8988T (cell line): Measurements from ENCODE around the gene LFNG.
"Not testable (repeated sequence)": the region's sequence is repeated elsewhere in the genome, so short reads cannot be mapped to it uniquely, and the experiment has no call there.

Experiments
- DNase-seq: peaks from one replicate; pipeline ENCODE4 v3.0.0; 2011

Gene LFNG

DNA sequence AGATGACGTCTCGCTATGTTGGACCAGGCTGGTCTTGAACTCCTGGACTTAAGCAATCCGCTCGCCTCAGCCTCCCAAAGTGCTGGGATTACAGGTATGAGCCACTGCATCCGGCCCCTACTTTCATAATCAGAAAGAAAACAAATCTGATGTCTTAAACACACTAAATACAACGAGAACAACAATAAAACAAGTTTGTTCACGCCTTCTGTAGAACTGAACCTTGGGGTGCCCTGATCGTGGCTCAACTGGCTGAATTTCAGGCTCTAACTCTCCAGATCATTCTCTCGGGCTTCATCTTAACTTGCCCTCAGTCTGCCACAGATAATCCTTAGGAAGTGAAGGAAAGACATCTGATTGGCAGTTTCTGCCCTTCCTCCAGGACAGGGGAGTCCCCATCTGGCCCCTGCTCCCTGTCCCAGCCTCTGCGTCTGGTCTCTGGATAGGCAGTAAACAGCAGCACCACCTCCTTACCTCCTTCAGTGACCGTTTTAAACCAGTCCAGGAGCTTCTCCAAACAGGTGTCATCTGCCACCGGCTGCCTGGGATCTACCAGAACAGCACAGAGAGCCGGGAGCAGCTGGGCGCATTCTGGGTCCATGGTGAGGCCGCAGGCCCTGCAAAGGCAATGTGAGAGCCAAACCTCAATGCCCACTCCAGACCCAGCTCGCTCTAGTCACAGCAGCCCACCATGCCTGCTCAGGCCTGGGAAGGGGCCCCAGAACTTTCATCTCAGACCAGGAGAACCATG is 34.4 kb downstream of the LFNG start:
- DNase-seq: no peak

DNA sequence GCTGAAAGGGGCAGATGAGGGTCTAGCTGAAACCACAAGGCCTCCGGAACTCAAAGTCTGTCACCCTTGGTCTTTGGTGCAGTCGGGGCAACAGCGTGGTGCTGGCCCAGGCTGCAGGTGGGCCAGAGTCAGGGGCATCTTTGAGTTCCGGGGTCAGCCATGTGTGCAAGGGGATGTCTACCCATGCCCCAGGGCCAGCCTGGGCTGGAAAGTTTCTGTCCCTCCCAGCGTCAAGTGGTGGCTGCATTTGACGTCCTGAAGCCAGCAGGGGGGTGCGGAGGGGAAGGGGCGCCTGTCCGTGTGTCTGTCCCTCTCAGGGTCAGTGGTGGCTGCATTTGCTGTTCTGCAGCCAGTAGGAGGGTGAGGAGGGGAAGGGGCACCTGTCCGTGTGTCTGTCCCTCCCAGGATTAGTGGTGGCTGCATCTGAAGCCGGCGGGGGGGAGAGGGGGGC is 35.1 kb downstream of the LFNG start:
- no peak for DNase-seq

DNA sequence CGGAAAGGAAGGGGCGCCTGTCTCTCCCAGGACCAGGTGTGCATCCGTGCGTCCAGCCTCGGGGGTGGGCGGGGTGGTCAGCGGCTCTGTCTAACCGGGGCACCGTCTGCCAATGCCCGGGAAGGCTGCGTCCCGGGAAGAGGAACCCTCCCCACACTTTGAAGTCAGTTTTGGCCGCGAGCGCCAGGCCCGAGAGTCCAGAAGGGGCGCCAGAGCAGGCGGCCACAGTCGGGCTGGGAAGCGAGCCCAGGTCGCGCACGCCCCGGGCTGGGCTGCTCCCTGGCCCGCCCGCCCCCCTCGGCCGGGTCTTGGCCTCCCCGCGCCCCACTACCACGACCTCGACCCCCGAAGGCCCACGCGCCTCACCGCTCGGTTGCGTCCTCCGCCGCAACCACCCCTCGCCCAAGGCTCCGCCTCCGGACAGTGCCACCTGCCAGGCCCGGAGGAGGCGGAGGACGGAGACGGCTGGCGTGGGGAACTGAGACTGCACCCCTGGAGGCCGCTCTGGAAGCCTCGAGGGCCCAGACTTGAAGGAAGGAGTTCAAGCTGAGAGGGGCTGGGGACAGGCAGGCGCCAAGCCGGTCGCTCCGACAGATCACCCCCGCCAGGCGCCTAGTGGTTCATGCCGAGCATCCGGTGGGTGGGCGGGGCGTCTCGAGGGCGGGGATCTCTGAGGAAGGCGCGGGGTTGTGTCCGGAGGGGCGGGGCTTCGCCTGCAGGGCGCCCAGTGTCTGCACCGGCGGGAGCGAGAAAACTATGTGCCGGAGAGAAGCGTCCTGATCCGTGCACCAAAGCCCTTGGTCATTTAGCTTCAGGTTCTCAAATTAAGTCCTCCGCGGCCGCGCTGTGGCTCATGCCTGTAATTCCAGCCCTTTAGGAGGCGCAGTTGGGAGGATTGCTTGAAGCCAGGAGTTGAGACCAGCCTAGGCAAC is 35.8 kb downstream of the LFNG start, which contains the start of gene BRAT1:
BRAT1 (minus strand) TSS at position 404 of the 932 bp plus-strand sequence. CDS start 1,093 bp downstream, outside the sequence.
- peak; percentile 82 for DNase-seq

GRCh38 chr7:2558629-2559282 is 39.2 kb downstream of the LFNG start, which contains the start of gene IQCE:
Gene IQCE, plus strand, starts transcription at chr7:2558979. Its CDS starts 203 bp downstream, at chr7:2559182.
- DNase-seq: no peak

GRCh38 chr7:2559283-2559950 is 39.8 kb downstream of the LFNG start:
- DNase-seq: no peak

DNA sequence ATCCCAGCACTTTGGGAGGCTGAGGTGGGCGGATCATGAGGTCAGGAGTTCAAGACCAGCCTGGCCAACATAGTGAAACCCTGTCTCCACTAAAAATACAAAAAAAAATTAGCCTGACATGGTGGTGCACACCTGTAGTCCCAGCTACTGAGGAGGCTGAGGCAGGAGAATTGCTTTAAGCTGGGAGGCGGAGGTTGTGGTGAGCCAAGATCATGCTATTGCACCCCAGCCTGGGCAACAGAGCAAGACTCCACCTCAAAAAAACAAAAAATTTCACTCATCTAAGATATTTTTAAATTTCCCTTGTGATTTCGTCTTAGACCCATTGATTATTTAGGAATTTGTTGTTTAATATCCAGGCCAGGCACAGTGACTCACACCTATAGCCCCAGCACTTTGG is 44.4 kb downstream of the LFNG start:
- not testable (repeated sequence) for DNase-seq

DNA sequence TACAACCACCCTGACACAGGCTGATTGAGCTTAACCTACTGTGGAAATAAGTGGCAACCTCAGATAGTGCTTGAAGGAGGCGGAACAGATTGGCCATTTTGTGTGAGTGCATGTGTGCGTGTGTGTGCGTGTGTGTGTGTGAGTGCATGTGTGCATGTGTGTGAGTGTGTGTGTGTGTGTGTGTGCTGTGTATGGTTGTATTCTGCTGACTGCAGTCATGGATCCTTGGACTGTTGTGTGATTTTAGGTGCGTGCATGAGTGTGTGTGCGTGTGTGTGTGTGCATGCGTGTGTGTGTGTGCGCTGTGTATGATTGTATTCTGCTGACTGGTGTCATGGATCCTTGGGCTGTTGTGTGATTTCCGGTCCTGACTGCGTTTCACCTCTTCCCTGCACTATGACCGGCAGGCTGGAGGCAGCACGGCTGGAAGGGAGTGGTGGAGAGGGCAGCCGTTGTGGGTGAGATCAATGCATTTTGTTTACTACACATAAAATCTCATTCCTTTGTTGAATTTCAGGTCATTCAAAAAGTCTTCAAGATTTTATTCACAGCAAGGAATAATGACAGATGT is 45.5 kb downstream of the LFNG start:
- DNase-seq: no peak

GRCh38 chr7:2566348-2566889 is 46.8 kb downstream of the LFNG start:
- no peak for DNase-seq

DNA sequence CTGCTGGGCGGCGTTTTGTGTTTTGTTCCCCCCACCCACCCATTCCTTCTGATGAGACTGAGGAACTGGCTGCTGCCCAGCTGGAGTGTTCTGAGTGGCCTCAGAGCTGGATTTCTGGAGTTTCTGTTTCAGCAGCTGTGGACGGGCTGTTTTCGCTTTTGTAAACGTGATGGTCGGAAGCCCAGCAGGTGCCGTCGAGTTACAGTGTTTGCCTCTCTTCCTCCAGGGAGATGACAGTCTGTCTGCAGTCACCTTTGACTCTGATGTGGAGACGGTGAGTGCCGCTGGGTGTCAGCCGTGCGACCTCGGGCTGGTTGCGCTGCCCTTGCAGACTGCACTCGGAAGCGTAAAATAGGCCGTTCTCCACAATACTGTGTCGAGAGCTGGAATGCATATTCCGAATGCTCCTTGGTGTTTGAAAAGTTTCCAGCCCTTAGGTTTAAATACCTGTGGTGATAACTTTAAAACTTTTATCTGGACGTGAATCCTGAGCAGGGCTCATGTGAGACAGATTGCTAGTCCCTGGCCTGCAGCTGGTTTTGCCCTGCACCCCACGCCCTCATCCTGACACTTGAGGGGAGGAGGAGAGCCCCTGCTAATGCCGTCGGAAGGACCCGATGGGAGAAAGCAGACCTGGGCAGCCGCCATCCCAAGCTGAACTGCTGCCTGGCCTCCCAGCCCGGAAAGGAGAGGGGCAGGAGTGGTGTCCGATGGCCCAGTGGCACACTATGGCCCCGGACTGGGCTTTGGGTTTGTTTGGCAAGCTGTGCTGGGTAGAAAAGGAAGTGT is 47.5 kb downstream of the LFNG start:
- no peak for DNase-seq

DNA sequence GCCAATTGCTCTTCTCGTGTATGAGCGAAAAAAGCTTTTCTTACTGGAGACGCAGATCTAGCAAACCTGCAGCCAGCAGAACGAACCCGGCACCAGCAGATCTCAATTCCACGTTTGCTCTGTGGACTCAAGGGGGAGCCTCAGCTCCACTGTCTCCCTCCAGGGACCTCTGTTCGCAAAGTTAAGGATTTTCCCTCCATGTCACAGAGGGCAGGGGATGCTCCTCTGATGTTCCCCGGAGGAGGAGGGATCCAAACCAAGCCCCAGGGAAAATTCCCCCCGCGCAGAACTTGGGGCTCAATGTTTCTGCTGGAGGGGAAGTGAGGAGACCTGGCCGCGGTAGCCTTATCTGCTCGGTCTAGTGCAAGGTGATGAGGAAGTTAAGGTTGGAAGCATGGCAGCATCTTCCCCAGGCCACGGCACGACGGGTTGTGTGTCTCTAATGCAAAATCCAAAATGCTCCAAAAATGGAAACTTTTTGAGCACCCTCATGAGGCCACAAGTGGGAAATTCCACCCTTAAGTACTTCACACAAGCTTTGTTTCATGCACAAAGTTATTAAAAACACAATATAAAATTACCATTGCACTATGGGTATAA is 48.2 kb downstream of the LFNG start:
- DNase-seq: no peak

GRCh38 chr7:2568521-2569223 is 49.1 kb downstream of the LFNG start:
- no peak for DNase-seq

DNA sequence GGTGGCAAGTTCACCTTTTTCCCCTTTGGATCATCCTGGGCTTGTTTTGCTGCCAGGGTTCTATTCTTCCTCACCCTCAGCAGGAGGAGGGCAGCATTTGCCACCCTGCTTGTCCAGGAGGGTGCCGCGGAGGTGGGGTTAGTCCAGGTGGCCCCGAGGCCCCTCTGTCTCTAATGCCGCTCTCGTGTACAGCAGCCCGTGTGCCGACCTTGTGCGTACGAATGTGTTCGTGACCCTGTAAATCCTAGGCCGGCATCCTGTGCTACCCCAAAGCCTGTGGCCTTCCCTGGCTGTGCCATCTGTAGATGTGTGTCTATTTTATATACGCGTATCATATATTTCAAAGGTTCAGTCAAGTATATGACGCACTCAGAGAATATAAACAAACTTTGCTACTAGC is 49.8 kb downstream of the LFNG start:
- no peak for DNase-seq

GRCh38 chr7:2570021-2570420 is 50.4 kb downstream of the LFNG start:
- DNase-seq: no peak

- no peak for DNase-seq
Measured at GRCh38 chr7:2571409-2571808, 51.8 kb downstream of the LFNG start.

- no peak for DNase-seq
Measured at GRCh38 chr7:2572101-2572842, 52.7 kb downstream of the LFNG start.

GRCh38 chr7:2573761-2574160 is 54.2 kb downstream of the LFNG start:
- no peak for DNase-seq

- DNase-seq: no peak
Measured at GRCh38 chr7:2575046-2575732, 55.6 kb downstream of the LFNG start.

DNA sequence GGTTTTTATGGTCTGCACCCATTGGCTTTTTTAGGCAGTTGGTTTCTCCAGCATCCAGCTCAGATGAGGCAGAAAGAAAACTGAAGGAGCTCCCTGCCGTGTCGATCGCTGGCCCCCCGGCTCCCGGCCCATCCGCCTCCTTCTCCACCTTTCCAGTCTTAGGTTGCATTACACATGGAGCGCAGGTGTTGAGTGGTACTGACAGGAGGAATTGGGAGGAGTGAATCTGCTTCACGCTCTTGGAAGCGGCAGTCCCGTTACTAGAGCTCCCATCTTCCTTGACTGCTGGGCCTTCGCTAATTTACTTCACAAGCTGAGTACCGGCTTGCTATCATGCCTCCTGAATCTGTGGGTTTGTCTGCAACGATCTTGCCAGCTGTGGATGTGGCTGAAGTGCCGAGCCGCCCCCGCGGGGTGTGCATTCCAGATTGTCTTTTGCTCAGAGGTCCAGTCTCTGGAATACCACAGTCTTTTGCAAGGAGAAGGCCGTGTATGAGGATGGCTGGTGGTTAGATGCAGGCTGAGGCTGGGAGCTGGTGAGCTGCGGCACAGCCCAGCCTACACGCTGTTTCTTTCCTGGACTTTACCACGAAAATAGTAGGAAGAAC is 56.3 kb downstream of the LFNG start:
- DNase-seq: no peak
